HG03521 (cell line): ENCODE results near the gene ADAMTS19.
"Not testable (repeated sequence)": the region's sequence is repeated elsewhere in the genome, so short reads cannot be mapped to it uniquely, and the experiment has no call there.

Source experiments
- ATAC-seq: cut with Tn5 transposase; IDR thresholded peaks from one replicate; pipeline ENCODE4 v1.9.1; 2021; ENCODE audit warnings: mild to moderate bottlenecking, moderate library complexity; ENCODE audit not compliant: unreplicated experiment

The ADAMTS19 gene

DNA sequence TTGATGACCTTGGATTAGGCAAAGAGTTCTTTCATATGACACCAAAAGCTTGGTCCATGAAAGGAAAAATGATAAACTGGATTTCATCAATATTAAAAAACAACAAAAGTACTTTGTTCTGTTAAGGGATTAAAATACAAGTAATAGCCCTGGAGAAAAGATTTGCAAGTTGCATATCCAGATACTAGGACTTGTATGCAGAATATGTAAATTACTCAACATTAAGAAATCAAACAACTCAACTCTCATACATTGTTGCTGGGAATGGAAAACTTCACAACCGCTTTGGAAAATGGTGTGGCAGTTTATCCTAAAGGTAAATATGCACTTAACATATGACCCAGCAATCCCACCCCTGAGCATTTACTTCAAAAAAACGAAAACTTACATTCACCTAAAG lies 112.0 kb downstream of the ADAMTS19 start:
- no peak for ATAC-seq

- not testable (repeated sequence) for ATAC-seq
These were observed 124.4 kb downstream of the ADAMTS19 start for GRCh38 chr5:129584496-129584895.

- ATAC-seq: no peak
These were observed 131.5 kb downstream of the ADAMTS19 start for GRCh38 chr5:129591508-129592160.

- ATAC-seq: no peak
These were observed 133.4 kb downstream of the ADAMTS19 start for GRCh38 chr5:129593525-129593924.

GRCh38 chr5:129601576-129601975 lies 141.5 kb downstream of the ADAMTS19 start:
- no peak for ATAC-seq

DNA sequence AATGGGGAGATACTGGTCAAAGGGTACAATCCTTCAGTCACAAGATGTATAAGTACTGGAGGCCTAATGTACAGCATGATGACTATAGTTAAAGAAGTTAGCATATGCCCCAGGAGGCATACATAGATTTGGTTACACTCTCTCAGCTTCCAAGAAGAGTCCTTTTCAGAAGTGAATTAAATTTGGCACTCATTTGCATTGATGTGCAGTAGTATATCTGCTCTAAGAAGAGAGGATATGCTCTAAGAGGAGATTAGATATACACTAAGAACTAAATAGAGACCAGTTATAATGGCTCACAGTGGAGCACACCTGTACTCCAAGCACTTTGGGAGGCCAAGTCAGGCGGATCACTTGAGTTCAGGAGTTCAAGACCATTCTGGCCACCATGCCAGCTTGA lies 148.3 kb downstream of the ADAMTS19 start:
- ATAC-seq: no peak

DNA sequence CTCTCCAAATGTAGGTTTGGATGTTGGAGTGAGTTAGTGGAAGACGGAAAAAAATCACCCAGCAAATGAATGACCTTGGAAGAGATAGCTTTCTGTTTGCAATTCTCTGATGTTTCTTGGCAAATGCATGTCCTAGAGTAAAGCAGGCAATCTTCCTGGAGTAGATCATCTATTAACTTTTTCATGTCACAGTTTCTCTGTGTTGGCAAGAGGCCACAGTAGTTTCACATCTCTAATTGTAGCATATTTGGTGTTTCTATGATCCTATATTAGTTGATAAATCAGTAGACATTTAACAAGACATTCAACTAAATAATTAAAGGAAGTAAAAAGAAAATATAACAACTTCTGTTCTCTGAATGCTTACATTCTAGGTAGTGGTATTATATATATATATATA lies 149.6 kb downstream of the ADAMTS19 start:
- peak; percentile 71 for ATAC-seq

DNA sequence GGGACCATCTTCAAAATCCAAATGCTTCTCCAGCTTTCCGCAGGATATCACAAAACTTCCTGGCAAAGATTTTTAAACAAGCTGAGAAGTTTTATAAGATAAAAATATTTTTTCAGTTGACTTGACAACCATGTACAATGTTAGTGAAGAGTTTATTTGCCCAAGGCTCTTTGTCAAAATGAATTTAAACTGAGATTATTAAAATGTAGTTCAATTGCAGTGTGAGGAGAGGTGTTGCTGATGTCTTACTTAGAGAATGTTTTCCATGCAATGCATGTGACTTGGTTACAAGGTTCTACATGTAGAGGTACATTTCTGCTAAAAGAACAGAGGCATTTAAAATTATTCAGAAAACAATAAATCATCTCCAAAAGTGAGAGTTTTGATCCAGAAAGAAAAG lies 156.4 kb downstream of the ADAMTS19 start:
- ATAC-seq: no peak

DNA sequence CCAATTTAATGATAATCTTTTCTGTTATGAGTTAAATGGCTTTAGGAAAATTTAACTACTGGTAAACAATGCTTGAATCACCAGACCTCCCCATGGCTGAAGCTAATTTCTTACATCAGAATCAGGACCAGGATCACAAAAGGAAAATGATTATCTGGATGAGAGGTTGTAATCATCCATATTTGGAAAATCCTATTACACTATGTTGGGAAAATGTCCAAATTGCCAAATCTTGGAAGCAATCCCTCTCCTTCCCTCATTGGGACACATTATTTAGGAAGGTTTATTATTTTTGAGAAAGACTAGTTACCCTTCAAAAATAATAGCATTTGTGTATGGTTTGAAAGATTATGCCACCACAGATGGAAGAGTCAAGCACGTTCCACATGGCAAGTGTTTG lies 157.1 kb downstream of the ADAMTS19 start:
- no peak for ATAC-seq

- ATAC-seq: no peak
These were observed 159.7 kb downstream of the ADAMTS19 start for GRCh38 chr5:129619782-129620181.

DNA sequence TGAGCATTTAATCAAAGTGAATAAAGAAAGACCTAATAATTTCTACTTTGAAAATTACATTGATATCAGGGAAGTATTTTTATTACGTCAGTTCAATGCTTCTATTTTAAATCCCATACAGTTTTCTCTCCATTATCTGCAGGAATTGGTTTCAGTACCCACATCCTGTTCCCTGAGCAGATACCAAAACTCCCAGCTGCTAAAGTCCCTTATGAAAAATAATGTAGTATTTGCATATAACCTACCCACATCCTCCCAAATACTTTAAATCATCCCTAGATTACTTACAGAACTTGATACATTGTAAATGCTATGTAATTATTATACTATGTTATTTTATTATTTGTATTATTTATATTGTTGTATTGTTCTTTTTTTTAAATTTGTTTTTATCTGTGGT lies 162.4 kb downstream of the ADAMTS19 start:
- ATAC-seq: no peak

DNA sequence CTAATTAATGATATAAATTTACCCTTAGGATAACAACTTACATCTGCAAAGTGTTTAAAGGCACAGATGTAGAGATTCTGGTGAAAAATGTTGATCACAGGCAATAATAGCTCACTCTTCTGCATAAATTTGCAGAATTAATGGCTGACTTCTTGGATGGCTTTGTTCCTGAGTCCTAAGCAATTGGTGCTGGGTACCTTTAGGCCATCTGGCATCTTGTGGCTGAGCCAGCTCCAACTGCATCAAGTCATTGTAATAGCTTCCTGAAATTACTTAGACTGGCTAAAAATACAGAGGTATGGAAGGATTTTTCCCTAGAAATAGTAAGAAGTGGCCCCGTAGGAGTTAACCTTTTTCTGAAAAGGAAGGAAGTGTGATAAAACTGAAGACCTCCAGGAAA lies 169.5 kb downstream of the ADAMTS19 start:
- ATAC-seq: no peak

DNA sequence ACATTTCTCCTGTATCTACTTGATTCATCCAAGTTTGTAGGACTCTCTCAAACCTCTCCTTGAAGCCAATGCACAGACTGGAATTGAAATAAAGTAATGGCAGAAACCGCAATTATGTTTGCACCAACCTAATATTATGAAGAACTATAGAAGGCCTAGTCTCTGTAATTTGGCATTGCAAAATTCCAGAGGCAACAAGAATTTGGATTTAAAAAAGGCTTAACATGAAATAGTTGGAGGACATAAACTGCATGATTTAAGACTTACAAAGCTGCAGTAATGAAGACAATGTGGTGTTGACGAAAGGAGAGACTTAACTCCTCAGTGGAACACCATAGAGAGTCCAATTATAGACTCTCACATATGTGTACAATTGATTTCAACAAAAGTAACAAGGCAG lies 170.0 kb downstream of the ADAMTS19 start:
- no peak for ATAC-seq

GRCh38 chr5:129631961-129632360 lies 171.9 kb downstream of the ADAMTS19 start:
- no peak for ATAC-seq

DNA sequence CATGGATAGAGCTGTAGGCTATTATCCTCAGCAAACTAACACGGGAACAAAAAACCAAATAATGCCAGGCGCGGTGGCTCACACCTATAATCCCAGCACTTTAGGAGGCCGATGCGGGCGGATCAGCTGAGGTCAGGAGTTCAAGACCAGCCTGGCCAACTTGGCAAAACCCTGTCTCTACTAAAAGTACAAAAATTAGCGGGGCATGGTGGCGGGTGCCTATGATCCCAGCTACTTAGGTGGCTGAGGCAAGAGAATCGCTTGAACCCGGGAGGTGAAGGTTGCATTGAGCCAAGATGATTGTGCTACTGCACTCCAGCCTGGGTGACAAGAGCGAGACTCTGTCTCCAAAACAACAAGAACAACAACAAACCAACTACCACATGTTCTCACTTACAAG lies 177.4 kb downstream of the ADAMTS19 start:
- ATAC-seq: not testable (repeated sequence)

GRCh38 chr5:129639331-129639730 lies 179.2 kb downstream of the ADAMTS19 start:
- no peak for ATAC-seq

GRCh38 chr5:129652349-129653056 lies 192.4 kb downstream of the ADAMTS19 start:
- no peak for ATAC-seq

- ATAC-seq: no peak
These were observed 192.9 kb downstream of the ADAMTS19 start for GRCh38 chr5:129653057-129653375.

GRCh38 chr5:129653442-129653841 lies 193.3 kb downstream of the ADAMTS19 start:
- ATAC-seq: no peak

DNA sequence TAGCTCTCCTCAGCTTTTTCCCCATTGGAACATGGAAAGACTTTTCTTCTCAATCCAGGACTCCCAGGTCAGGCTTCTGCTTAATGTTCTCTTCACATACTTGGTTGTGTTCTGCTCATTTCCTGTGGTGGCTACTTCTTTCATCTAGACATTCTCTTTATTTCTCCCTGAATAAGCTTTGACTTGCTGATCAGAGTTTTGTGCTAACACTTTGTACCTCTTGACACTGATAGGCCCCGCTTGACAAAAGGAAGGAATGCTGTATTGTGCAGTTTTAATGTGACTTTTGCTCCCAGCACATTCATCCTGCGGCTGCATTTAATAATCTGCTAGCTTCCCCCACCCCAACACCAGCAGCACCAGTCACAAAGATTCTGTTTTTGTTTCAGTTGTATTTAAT lies 196.9 kb downstream of the ADAMTS19 start:
- ATAC-seq: no peak

- ATAC-seq: no peak
These were observed 198.7 kb downstream of the ADAMTS19 start for GRCh38 chr5:129658801-129659200.

GRCh38 chr5:129661366-129662035 lies 201.4 kb downstream of the ADAMTS19 start:
- no peak for ATAC-seq
